Measurements from ENCODE around the gene ATP10D.

DNA sequence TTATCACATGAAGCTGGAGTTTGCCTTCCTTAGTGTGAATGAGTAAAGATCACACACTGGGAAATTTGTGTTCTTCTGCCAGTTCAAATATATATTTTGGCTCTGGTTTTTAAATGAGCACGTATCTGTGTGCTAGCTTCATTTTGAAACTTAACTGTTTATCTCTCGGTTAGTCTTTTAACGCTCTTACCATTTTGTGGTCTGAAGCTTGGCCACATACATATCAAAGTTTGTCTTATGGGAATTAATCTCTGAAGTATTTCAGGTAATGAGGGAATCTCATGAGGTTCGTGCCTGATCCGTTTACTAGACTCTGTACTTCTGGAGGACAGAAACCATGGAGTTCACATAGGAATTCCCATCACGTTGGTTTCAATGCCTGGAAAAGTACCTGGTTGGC lies 13.8 kb downstream of the ATP10D start:
- TF ChIP-seq, protein P1, sequence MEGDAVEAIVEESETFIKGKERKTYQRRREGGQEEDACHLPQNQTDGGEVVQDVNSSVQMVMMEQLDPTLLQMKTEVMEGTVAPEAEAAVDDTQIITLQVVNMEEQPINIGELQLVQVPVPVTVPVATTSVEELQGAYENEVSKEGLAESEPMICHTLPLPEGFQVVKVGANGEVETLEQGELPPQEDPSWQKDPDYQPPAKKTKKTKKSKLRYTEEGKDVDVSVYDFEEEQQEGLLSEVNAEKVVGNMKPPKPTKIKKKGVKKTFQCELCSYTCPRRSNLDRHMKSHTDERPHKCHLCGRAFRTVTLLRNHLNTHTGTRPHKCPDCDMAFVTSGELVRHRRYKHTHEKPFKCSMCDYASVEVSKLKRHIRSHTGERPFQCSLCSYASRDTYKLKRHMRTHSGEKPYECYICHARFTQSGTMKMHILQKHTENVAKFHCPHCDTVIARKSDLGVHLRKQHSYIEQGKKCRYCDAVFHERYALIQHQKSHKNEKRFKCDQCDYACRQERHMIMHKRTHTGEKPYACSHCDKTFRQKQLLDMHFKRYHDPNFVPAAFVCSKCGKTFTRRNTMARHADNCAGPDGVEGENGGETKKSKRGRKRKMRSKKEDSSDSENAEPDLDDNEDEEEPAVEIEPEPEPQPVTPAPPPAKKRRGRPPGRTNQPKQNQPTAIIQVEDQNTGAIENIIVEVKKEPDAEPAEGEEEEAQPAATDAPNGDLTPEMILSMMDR (IDR thresholded peaks at IDR 0.05), result no peak
- TF ChIP-seq POLR2A (IDR thresholded peaks at IDR 0.05), result no peak

Measured in heart left ventricle (tissue), 13 donors.